ENCODE data around the gene ACTN1. TPM values are rescaled to one million over a fixed set of nuclear protein-coding genes. Genes with fewer than 3 reads are reported as not detected.

The ACTN1 gene
- polyA plus RNA-seq, 3 donors, result 41.4 to 75.0 (median 69.4) TPM

DNA sequence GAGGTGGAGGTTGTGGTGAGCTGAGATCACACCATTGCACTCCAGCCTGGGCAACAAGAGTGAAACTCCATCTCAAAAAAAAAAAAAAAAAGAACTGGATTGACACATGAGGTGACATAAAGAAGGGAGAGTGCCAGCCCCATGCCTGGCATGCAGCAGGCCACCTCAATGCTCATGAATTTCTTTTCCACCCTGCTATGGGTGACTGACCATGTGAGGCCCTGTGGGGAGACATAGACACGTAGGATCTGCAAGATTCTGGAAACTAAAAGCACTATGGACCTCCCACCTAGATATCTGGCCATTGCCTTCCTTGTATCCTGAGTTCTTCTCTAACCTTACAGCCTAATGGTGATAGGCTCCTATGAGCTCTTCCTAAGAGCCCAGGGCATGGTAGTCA lies 5.6 kb upstream of the ACTN1 start:
- no peaks in the 10 kb centered on the region for H3K36me3 ChIP-seq (replicated peaks in 1 of 2; ENCODE audit: control insufficient read depth in 1 of 2, insufficient read depth in 2 of 2, low read length in 2 of 2)
- Mint-ChIP-seq H3K36me3 (no peaks in the 10 kb centered on the region), H3K9me3 (peaks cover 0 to 3% (median 0%) of the 10 kb centered on the region in 7 donors), H3K4me3 (peak overlapping the region in 1 of 2 donors; percentile 15), H3K27me3 (ENCODE audit: low read depth in 3 of 3) (peaks cover 0 to 11% (median 11%) of the 10 kb centered on the region in 3 donors), H3K27ac (no peak overlapping the region), H3K4me1 (peaks cover 6% of the 10 kb centered on the region)
- TF ChIP-seq CTCF (IDR thresholded peaks at IDR 0.05), result no peak
- WGBS (ENCODE audit: insufficient coverage), result 100% methylated on average over 1 of the region's 1 CpG
- H3K4me1 ChIP-seq (ENCODE audit: control insufficient read depth in 1 of 2, insufficient read depth in 2 of 2, low read length in 2 of 2), result peaks cover 5 to 6% of the 10 kb centered on the region in 2 donors
- no peak overlapping the region for H3K4me2 ChIP-seq (replicated peaks; ENCODE audit: extremely low read depth, low read length, poor library complexity, severe bottlenecking)
- no peaks in the 10 kb centered on the region for H3K79me2 ChIP-seq (ENCODE audit: insufficient read depth, low read length)
- no peak for DNase-seq
- no peak overlapping the region for H3K9ac ChIP-seq (ENCODE audit: insufficient read depth, low read length, poor library complexity, severe bottlenecking)
- intact Hi-C loops (cut with micrococcal nuclease), result no loop called here
- H3K27ac ChIP-seq (ENCODE audit: low read depth in 1 of 2, low read length in 2 of 2), result no peak overlapping the region
- H3K27me3 ChIP-seq (ENCODE audit: control insufficient read depth in 2 of 2, insufficient read depth in 2 of 2, low read length in 2 of 2), result no peaks in the 10 kb centered on the region
- H3K9me3 ChIP-seq (replicated peaks in 1 of 2; ENCODE audit: control insufficient read depth in 1 of 2, insufficient read depth in 1 of 2, low read length in 2 of 2), result no peaks in the 10 kb centered on the region
- H4K20me1 ChIP-seq (ENCODE audit: insufficient read depth, low read length), result no peaks in the 10 kb centered on the region
- H2AFZ ChIP-seq (ENCODE audit: insufficient read depth, low read depth, low read length, poor library complexity, severe bottlenecking), result no peak overlapping the region
- no peak overlapping the region for H3K4me3 ChIP-seq (replicated peaks in 1 of 3; ENCODE audit: low read depth in 2 of 3, low read length in 3 of 3)

DNA sequence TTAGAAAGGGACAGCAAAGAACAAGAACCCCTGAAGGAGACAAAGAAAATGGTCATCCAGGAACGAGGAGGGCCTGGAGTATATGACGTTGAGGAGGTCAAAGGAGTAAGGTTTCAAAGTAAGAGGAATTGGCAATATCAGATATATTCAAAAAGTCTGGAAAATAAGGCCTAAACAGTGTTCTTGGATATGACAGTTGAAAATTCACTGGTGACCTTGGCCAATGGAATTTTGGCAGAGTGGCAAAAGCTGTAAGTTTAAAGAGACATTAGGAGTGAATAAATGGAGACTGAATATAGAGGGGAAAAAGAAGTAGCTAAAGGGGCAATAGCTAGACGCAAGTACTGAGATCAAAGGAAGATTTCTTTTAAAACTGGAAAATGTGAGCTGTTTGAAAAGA lies 4.1 kb upstream of the ACTN1 start:
- Mint-ChIP-seq H3K36me3 (no peaks in the 10 kb centered on the region), H3K9me3 (peaks cover 0 to 3% (median 0%) of the 10 kb centered on the region in 7 donors), H3K27ac (no peak overlapping the region), H3K4me3 (no peak overlapping the region), H3K27me3 (ENCODE audit: low read depth in 3 of 3) (peaks cover 0 to 11% (median 11%) of the 10 kb centered on the region in 3 donors), H3K4me1 (peaks cover 6% of the 10 kb centered on the region)
- intact Hi-C loops (cut with micrococcal nuclease), result no loop called here
- DNase-seq, result no peak
- H3K4me3 ChIP-seq (replicated peaks in 1 of 3; ENCODE audit: low read depth in 2 of 3, low read length in 3 of 3), result no peak overlapping the region
- no peak overlapping the region for H3K4me2 ChIP-seq (replicated peaks; ENCODE audit: extremely low read depth, low read length, poor library complexity, severe bottlenecking)
- peaks cover 8% of the 10 kb centered on the region for H3K79me2 ChIP-seq (ENCODE audit: insufficient read depth, low read length)
- H3K27me3 ChIP-seq (ENCODE audit: control insufficient read depth in 2 of 2, insufficient read depth in 2 of 2, low read length in 2 of 2), result no peaks in the 10 kb centered on the region
- no peak for TF ChIP-seq CTCF (IDR thresholded peaks at IDR 0.05)
- H3K36me3 ChIP-seq (replicated peaks in 1 of 2; ENCODE audit: control insufficient read depth in 1 of 2, insufficient read depth in 2 of 2, low read length in 2 of 2), result no peaks in the 10 kb centered on the region
- H3K27ac ChIP-seq (ENCODE audit: low read depth in 1 of 2, low read length in 2 of 2), result no peak overlapping the region
- no peak overlapping the region for H3K9ac ChIP-seq (ENCODE audit: insufficient read depth, low read length, poor library complexity, severe bottlenecking)
- H2AFZ ChIP-seq (ENCODE audit: insufficient read depth, low read depth, low read length, poor library complexity, severe bottlenecking), result no peak overlapping the region
- no peaks in the 10 kb centered on the region for H3K9me3 ChIP-seq (replicated peaks in 1 of 2; ENCODE audit: control insufficient read depth in 1 of 2, insufficient read depth in 1 of 2, low read length in 2 of 2)
- H3K4me1 ChIP-seq (ENCODE audit: control insufficient read depth in 1 of 2, insufficient read depth in 2 of 2, low read length in 2 of 2), result peaks cover 5 to 7% of the 10 kb centered on the region in 2 donors
- WGBS (ENCODE audit: insufficient coverage), result 100% methylated on average over 3 of the region's 3 CpGs
- H4K20me1 ChIP-seq (ENCODE audit: insufficient read depth, low read length), result no peaks in the 10 kb centered on the region

Data from CD14-positive monocyte (primary cell).